Activated CD8-positive, alpha-beta memory T cell treated with anti-CD3 and anti-CD28 coated beads for 36 hours (primary cell): ENCODE results near the gene ABAT. TPM values are rescaled to one million over a fixed set of nuclear protein-coding genes. Genes with fewer than 3 reads are reported as not detected.
"Not testable (repeated sequence)": the region's sequence is repeated elsewhere in the genome, so short reads cannot be mapped to it uniquely, and the experiment has no call there.

Experiments used
- CTCF ChIA-PET: fragments of 350-600 bp; sonication (Branson Sonifier 250); formaldehyde crosslinking; loops from one replicate; lab custom pipeline; 2021; ENCODE audit warnings: antibody characterized with exemption; lab: Charles Lee
- POLR2A ChIA-PET: fragments of 350-600 bp; sonication (Branson Sonifier 250); formaldehyde crosslinking; loops from one replicate; lab custom pipeline; 2021; ENCODE audit warnings: antibody characterized with exemption; lab: Charles Lee
- total RNA-seq, 2 experiments: library from RNA; stranded (reverse); gene quantifications; one replicate each; pipeline ENCODE4 v1.2.3, GENCODE V29; 2021

ABAT gene
- total RNA-seq, 2 experiments from 2014 or later, result 9.8 to 10.7 TPM

GRCh38 chr16:8727857-8728618 lies 53.6 kb downstream of the ABAT start:
- ChIA-PET POLR2A (no interaction called here), CTCF (no interaction called here)

- POLR2A ChIA-PET, result no interaction called here
- CTCF ChIA-PET, result no interaction called here
These were observed 55.4 kb downstream of the ABAT start for GRCh38 chr16:8729779-8730334.

- POLR2A ChIA-PET, result no interaction called here
- CTCF ChIA-PET, result no interaction called here
These were observed 56.0 kb downstream of the ABAT start for GRCh38 chr16:8730335-8730915.

- ChIA-PET CTCF (no interaction called here), POLR2A (no interaction called here)
These were observed 59.6 kb downstream of the ABAT start for GRCh38 chr16:8733849-8734540.

- CTCF ChIA-PET, result interaction anchor here (0.7 kb wide), 1 partner anchor 77 kb away, joined by 5 read pairs; no protein-coding TSS in a partner anchor
- POLR2A ChIA-PET, result no interaction called here
These were observed 61.2 kb downstream of the ABAT start for GRCh38 chr16:8735574-8735973.

- ChIA-PET POLR2A (no interaction called here), CTCF (interaction anchor here (0.7 kb wide), 1 partner anchor 77 kb away, joined by 5 read pairs; no protein-coding TSS in a partner anchor)
These were observed 61.8 kb downstream of the ABAT start for GRCh38 chr16:8736123-8736668.

GRCh38 chr16:8739151-8739550 lies 64.7 kb downstream of the ABAT start:
- ChIA-PET CTCF (no interaction called here), POLR2A (no interaction called here)

GRCh38 chr16:8739989-8740704 lies 65.7 kb downstream of the ABAT start:
- ChIA-PET POLR2A (no interaction called here), CTCF (no interaction called here)

GRCh38 chr16:8740775-8741355 lies 66.4 kb downstream of the ABAT start:
- ChIA-PET POLR2A (no interaction called here), CTCF (no interaction called here)

GRCh38 chr16:8741636-8742035 lies 67.2 kb downstream of the ABAT start:
- ChIA-PET CTCF (no interaction called here), POLR2A (no interaction called here)

- ChIA-PET CTCF (no interaction called here), POLR2A (no interaction called here)
These were observed 67.7 kb downstream of the ABAT start for GRCh38 chr16:8742068-8742467.

- POLR2A ChIA-PET, CTCF ChIA-PET: not testable (repeated sequence)
These were observed 74.5 kb downstream of the ABAT start for GRCh38 chr16:8748944-8749343.

GRCh38 chr16:8751481-8752311 lies 77.3 kb downstream of the ABAT start:
- CTCF ChIA-PET, result no interaction called here
- POLR2A ChIA-PET, result no interaction called here

GRCh38 chr16:8752706-8753105 lies 78.3 kb downstream of the ABAT start:
- ChIA-PET CTCF (no interaction called here), POLR2A (no interaction called here)

GRCh38 chr16:8753416-8754054 lies 79.1 kb downstream of the ABAT start:
- POLR2A ChIA-PET, result no interaction called here
- CTCF ChIA-PET, result no interaction called here

GRCh38 chr16:8756755-8757154 lies 82.3 kb downstream of the ABAT start:
- CTCF ChIA-PET, result no interaction called here

GRCh38 chr16:8758022-8758421 lies 83.6 kb downstream of the ABAT start:
- POLR2A ChIA-PET, result no interaction called here
- CTCF ChIA-PET, result no interaction called here

More at GRCh38 chr16:8756755-8757154, 82.3 kb downstream of the ABAT start:
- POLR2A ChIA-PET, result no interaction called here

GRCh38 chr16:8760021-8760420 lies 85.6 kb downstream of the ABAT start:
- ChIA-PET POLR2A (no interaction called here), CTCF (no interaction called here)
